KMS-11 (cell line): Measurements from ENCODE around the gene SALL4.
"Not testable (repeated sequence)": the region's sequence is repeated elsewhere in the genome, so short reads cannot be mapped to it uniquely, and the experiment has no call there.

Experiments used
- H2AFZ ChIP-seq: fragments of 200-600 bp; sonication (generic); 2 replicates; pipeline ENCODE4 v1.6.1; 2016; ENCODE audit warnings: antibody characterized with exemption, mixed run types, low read depth
- H3K27ac ChIP-seq: fragments of 200-600 bp; sonication (generic); 2 replicates; pipeline ENCODE4 v1.6.1; 2016; ENCODE audit warnings: mild to moderate bottlenecking, mixed run types
- H3K27me3 ChIP-seq: fragments of 200-600 bp; sonication (generic); 2 replicates; pipeline ENCODE4 v1.6.1; 2017; ENCODE audit warnings: mild to moderate bottlenecking, low read depth, mixed run types, moderate library complexity; ENCODE audit not compliant: insufficient read depth
- H3K36me3 ChIP-seq: fragments of 200-600 bp; sonication (generic); 2 replicates; pipeline ENCODE4 v1.6.1; 2017; ENCODE audit warnings: mild to moderate bottlenecking, mixed run types; ENCODE audit not compliant: insufficient read depth
- H3K4me1 ChIP-seq: fragments of 200-600 bp; sonication (generic); 2 replicates; pipeline ENCODE4 v1.6.1; 2016; ENCODE audit warnings: mild to moderate bottlenecking, low read depth, mixed run types; ENCODE audit not compliant: poor library complexity, severe bottlenecking
- H3K4me2 ChIP-seq: fragments of 200-600 bp; sonication (generic); 2 replicates; pipeline ENCODE4 v1.7.0; 2016; ENCODE audit warnings: mild to moderate bottlenecking, mixed run types
- H3K4me3 ChIP-seq: fragments of 200-600 bp; sonication (generic); IDR thresholded peaks from 2 replicates; pipeline ENCODE4 v1.6.1; 2017; ENCODE audit warnings: low read depth, low read length, mixed read lengths; ENCODE audit not compliant: insufficient read depth
- H3K79me2 ChIP-seq: fragments of 200-600 bp; sonication (generic); 2 replicates; pipeline ENCODE4 v1.6.1; 2016; ENCODE audit warnings: low read depth, mixed run types; ENCODE audit not compliant: insufficient read depth
- H3K9ac ChIP-seq: fragments of 200-600 bp; sonication (generic); 2 replicates; pipeline ENCODE4 v1.6.1; 2016; ENCODE audit warnings: mild to moderate bottlenecking, mixed run types
- H4K20me1 ChIP-seq: fragments of 200-600 bp; sonication (generic); 2 replicates; pipeline ENCODE4 v1.6.1; 2016; ENCODE audit warnings: mild to moderate bottlenecking, mixed run types; ENCODE audit not compliant: insufficient read depth
- CTCF ChIP-seq: fragments of 200-600 bp; sonication (generic); conservative IDR thresholded peaks from 2 replicates; pipeline ENCODE4 v1.6.1; 2017; ENCODE audit warnings: low read depth, mild to moderate bottlenecking, antibody characterized with exemption, low read length, moderate library complexity, mixed read lengths

SALL4 gene

GRCh38 chr20:51768759-51769517 lies 33.4 kb downstream of the SALL4 start:
- H2AFZ ChIP-seq = no peak overlapping the region
- H3K79me2 ChIP-seq = no peaks in the 10 kb centered on the region
- no peaks in the 10 kb centered on the region for H3K27me3 ChIP-seq
- H3K27ac ChIP-seq = no peak overlapping the region
- no peak overlapping the region for H3K9ac ChIP-seq
- H3K4me3 ChIP-seq = no peak overlapping the region
- H3K4me1 ChIP-seq = no peaks in the 10 kb centered on the region
- H3K36me3 ChIP-seq = no peaks in the 10 kb centered on the region
- H3K4me2 ChIP-seq = no peak overlapping the region
- TF ChIP-seq CTCF = no peak
- no peaks in the 10 kb centered on the region for H4K20me1 ChIP-seq

DNA sequence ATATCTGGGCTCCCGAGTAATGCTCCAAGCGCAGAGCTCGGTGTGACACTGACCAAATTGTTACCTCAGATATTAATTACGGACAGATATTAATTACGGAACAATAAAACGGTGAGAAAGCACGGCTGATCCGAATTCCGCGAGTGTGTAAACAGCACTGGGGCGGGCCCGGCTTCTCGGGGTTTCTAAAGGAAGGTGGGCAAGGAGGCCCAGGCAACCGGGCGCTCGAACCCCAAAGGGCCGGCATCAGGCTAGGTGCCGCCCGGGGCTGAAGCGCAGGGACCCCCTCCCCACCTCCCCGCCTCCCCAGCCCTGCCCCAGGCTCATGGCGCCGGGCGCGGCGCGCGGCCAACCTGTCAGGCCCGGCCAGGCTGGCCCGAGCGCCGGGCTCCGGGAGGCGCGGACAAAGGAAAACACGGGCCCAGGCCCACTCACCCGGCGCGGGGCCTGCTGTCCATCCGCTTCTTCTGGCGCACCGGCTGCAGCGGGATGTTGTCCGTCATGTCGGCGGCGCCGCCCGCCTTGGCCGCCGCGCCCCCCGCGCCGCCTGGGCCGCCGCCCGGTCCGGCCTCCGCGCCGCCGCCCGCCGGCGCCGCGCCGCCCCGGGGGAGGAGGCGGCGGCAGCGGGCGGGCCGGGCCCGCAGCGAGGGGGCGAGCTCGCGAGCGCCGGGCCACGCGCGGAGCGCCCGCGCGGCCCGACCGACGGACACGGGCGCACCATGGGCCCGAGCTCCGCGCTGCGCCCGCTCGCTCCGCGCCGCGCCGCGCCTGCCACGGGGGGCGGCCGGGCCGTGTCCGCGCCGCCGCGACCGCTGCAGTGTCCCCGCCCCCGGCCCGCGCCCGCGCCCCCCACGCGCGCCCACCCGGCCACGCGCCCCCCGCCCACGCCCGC lies 34.2 kb downstream of the SALL4 start, which contains the start of gene ATP9A:
TSS of gene ATP9A (minus strand) at position 524 of the 892 bp plus-strand sequence. CDS start at position 503, 21 bp downstream.
- Histone ChIP-seq H3K27me3 (no peaks in the 10 kb centered on the region), H3K4me3 (no peak within 1 kb of the TSS), H2AFZ (peak within 1 kb of the TSS; percentile 66), H3K79me2 (no peaks in the 10 kb centered on the region), H3K36me3 (no peaks in the 10 kb centered on the region), H3K4me2 (peak within 1 kb of the TSS; percentile 38; the same call in 1 of the 2 replicates), H3K27ac (no peak within 1 kb of the TSS), H3K9ac (no peak within 1 kb of the TSS; the same call in 1 of the 2 replicates), H3K4me1 (no peaks in the 10 kb centered on the region), H4K20me1 (no peaks in the 10 kb centered on the region)
- TF ChIP-seq CTCF = no peak

DNA sequence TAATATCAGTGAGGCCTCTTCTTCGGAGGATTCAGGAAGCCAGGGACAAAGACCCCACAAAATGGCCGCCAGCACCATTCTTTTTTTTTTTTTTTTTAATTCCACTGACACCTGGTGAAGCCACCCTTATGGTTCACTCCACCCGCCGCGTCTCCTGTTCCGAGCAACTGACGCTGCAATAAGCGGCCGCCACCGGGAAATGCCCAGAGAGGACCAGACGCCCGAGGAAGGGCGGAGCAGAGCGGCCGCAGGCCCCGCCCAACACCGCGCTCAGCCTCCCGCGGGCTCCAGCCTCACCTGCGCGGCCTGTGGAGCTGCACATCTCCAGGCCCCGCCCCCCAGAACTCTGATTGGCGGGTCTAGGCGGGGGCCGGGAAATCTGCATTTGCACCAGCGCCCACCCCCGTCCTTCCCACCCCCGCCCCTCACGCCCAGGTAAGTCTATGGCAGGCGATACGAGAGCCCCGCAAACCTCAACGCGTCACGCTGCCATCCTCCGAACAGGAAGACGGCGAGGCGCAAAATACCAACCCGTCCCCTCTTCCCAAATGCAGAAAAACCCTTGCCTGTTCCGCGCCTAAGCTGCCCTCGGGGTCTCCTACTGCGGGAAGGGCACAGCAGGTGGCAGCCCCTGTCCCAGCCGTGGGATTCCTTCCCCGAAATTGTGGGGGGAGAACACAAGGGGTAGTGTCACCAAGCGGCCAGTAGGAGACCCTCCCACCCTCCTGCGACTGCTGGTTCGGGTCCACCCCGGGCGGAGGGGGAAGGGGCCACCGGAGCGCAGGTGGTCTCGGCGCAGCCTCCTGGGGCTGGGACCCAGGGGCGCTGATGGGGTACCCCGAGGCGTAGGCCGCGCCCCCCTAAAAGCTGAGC lies 35.1 kb downstream of the SALL4 start:
- H3K79me2 ChIP-seq = no peaks in the 10 kb centered on the region
- TF ChIP-seq CTCF = no peak
- peak overlapping the region; percentile 38; the same call in 1 of the 2 replicates for H3K4me2 ChIP-seq
- peak overlapping the region; percentile 45; the same call in 1 of the 2 replicates for H3K9ac ChIP-seq
- no peaks in the 10 kb centered on the region for H3K36me3 ChIP-seq
- H3K4me3 ChIP-seq = no peak overlapping the region
- no peaks in the 10 kb centered on the region for H3K4me1 ChIP-seq
- H2AFZ ChIP-seq = peak overlapping the region; percentile 66
- H3K27me3 ChIP-seq = no peaks in the 10 kb centered on the region
- H4K20me1 ChIP-seq = no peaks in the 10 kb centered on the region
- H3K27ac ChIP-seq = no peak overlapping the region

DNA sequence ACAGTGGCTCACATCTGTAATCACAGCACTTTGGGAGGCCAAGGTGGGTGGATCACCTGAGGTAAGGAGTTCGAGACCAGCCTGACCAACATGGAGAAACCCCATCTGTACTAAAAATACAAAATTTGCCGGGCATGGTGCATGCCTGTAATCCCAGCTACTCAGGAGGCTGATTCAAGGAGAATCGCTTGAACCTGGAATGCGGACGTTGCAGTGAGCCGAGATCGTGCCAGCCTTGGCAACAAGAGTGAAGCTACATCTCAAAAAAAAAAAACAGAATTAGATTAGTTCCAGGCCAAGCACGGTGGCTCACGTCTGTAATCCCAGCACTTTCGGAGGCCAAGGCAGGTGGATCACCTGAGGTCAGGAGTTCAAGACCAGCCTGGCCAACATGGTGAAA lies 36.9 kb downstream of the SALL4 start:
- not testable (repeated sequence) for H3K27ac ChIP-seq, H3K4me2 ChIP-seq, H3K36me3 ChIP-seq, H3K4me3 ChIP-seq, H3K27me3 ChIP-seq, H3K9ac ChIP-seq, H3K4me1 ChIP-seq, H4K20me1 ChIP-seq, H2AFZ ChIP-seq, H3K79me2 ChIP-seq
